NCI-H82 treated with DMSO at 0.1 percent for 48 hours (cell line): Measurements from ENCODE around the gene GPR108.

Experiments used
- DNase-seq: peaks from one replicate; lab custom pipeline; 2025; ENCODE audit not compliant: unreplicated experiment; lab: John Stamatoyannopoulos, UW

GPR108 gene

DNA sequence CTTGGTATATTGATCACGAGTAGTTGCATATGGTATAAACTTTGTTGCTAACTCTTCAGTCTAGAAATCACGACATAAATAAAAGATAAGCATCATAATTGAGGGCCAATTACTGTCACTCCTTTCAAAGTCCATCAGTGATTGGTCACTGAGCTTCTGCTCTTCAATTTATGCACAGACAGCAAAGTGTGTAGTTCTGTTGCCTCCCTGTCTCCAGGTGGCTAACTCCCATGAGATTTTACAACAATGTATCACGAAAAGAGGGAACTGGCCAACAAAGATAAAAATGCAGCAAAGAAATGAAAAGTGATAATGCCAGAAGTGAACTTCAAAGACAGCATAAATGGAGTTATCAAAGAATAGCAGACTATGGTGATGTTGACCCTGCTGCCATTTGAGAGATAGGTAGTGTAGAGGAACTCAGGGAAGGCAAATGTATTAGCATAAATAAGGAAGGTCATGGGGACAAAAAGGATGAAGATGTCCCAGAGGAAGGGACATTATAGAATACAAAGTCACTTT is 54.7 kb downstream of the GPR108 start:
- no peak for DNase-seq

GRCh38 chr19:6680141-6680540 is 57.2 kb downstream of the GPR108 start:
- no peak for DNase-seq
